ENCODE data around the gene PTPN11.
"Not testable (repeated sequence)": the region's sequence is repeated elsewhere in the genome, so short reads cannot be mapped to it uniquely, and the experiment has no call there.

PTPN11 gene

DNA sequence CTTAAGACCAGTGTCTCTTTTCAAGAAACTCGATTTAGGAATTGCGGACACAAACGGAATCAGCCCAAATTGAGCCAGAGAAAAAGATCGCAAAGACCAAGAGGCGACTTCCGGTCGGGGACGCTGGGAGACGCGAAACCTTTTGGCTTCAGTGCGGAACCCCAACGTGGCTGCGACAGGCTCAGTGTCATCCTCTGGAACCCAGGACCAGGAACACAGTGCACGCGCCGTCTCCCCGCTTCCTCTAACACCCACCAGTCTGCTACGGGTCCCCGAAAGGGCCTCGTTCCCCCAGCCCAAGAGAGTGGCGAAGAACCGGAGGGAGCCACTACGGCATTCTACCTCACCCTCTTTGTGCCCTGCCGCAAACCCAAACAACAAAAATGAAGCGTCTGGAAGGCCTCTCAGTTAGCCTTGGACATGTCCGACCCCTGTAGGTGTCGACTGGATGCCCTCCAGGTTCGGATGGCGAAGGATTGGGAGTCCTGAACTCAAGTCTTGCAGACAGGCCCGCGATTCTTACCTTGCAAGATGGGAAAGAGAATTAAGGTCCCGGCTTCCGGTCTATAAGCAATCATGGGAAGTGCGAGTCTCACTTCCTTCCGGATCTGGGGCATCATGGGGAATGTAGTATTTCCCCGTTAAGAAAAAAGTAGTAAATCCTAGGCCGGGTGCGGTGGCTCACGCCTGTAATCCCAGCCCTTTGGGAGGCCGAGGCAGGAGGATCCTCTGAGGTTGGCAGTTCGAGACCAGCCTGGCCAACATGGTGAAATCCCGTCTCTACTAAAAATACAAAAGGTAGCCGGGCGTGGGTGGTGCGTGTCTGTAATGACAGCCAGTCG lies 9.5 kb upstream of the PTPN11 start, which contains the start of gene RPL6:
TSS of gene RPL6 (minus strand) at position 542 of the 842 bp plus-strand sequence. CDS start 949 bp downstream, outside the sequence.
- DNase-seq (ENCODE audit: low read depth, low spot score): peak; percentile 94

DNA sequence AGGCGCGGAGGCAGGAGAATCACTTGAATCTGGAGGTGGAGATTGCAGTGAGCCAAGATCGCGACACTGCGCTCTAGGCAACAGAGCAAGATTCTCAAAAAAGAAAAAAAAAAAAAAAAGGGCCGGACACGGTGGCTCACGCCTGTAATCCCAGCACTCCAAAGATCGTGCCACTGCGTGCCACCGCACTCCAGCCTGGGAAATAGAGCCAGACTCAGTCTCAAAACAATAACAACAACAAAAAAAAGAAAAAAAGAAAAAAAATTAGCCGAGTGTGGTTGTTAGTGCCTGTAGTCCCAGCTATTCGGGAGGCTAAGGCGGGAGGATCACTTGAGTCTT lies 8.9 kb upstream of the PTPN11 start:
- no peak for DNase-seq (ENCODE audit: low read depth, low spot score)

DNA sequence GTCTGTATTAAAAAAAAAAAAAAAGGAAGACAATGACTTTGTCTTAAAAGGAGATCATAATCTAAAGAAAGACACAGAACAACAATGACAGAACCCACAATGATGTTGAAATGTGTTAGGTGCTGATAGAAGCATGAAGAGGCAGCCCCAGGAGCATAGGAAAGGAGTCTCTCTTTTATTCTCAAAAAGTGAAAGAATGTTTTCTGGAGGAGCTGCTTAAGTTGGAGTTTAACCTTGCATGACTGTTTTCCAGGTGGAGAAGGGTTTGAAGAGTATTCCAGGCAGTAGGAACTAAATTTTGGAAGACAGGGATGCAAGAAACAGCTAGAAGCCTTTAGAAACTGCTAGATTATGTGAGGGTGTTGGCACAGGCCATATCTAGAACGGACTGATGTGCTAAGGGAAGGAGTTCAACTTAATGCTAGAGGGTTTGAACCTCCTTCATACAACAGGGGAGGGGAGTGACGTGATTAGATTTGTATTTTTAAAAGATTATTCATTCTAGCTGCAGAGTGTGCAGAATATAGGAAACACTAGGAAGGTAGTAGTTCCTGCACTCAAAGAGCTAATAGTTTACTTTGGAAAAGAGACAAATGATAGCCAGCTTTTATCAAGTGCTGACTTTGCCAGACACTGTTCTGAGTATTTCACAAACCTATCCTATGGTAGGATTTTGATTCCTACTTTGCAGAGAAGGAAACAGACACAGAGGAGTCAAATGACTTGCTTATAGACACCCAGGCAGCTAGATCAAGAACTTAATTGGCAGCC lies 4.7 kb upstream of the PTPN11 start:
- DNase-seq (ENCODE audit: low read depth, low spot score): no peak

- DNase-seq (ENCODE audit: low read depth, low spot score): not testable (repeated sequence)
Measured at GRCh38 chr12:112415457-112415856, 3.3 kb upstream of the PTPN11 start.

- no peak for DNase-seq (ENCODE audit: low read depth, low spot score)
Measured at GRCh38 chr12:112418273-112418607, 507 bp upstream of the PTPN11 start.

DNA sequence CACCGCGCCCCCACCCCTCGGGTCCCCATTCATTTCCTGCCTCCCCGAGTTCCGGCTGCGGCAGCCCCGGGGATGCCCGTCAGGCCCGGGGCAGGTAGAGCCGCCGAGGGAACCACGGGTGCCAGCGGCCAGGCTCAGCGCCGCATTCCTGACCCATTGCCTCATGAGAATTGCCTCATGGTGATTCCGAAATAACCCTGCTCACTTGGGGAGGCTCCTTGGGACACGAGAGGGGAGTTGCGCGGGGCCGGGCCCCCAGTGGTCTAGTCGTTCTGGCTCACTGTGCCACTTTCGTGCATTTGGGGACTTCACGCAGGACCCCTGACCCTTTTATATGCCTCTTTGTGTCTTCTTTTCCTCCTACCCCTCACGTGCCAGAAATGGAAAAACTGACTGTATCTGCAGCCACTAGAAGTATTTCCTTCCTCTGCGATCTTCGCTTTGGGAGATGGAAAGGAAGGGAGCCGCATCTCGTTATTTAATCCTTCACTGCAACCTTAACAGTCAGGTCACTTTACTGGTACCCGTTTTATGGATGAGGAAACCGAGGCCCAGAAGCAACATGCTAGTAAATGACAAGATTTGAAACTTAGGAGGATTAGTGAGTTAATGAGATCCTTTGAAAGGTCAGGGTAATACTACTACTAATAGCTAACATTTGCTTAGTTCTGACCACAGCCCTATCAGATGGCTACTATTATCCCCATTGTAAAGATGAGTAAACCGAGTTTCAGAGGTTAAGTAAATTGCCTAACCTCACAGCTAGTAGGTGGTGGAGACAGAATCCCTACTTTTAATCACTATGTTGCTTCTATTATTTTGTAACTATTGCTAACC lies 768 bp downstream of the PTPN11 start:
- peak; percentile 90 for DNase-seq (ENCODE audit: low read depth, low spot score)

DNA sequence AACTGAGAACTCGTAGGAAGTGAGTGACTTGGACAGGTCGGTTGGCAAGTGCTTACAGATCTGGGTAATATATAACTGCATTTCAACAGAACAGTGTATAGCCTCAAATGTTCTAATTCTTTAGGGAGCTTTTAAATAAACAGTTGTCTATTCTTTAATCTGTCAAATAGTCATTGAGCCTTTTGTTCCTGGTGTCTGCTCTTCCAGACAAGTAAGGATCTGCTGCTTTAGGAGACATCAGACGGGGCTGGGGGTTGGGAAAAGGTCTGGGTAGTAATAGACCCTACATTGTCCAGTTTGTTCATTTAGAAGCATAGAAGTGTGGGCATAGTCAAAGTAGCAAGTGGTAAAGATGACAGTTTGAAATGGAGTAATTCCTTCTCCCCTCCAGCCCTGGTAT lies 2.0 kb downstream of the PTPN11 start:
- no peak for DNase-seq (ENCODE audit: low read depth, low spot score)

DNA sequence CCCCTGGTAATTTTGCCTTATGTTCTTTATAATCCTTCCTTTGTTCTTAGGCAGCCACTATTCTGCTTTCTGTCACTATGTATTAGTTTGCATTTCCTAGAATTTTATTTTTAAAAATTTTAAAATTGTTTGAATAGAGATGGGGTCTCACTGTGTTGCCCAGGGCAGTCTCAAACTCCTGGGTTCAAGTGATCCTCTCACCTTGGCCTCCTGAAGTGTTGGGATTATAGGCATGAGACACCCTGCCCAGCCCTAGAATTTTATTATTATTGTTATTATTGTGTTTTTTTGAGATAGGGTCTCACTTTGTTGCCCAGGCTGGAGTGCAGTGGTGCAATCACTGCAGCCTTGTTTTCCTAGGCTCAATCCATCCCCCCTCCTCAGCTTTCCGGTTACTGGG lies 2.6 kb downstream of the PTPN11 start:
- no peak for DNase-seq (ENCODE audit: low read depth, low spot score)

DNA sequence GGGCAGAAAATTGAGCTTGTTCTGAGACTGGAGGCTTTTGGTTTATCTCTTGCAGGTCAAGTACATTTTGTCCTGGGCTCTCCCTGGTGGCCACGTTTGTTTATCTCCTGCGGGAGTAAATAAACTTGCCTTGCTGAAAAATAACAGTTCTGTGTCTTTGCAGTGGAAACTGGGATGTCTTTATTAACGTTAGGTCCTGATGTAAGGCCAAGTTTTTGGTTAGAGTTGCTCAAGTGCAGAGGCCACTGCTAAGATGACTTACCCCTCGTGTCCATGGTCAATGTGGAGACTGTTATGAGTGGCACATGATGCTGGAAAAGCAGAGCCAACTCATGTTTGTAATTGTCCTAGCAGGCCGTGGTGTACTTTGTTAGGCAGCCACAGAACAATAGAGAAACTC lies 3.8 kb downstream of the PTPN11 start:
- peak; percentile 13 for DNase-seq (ENCODE audit: low read depth, low spot score)

- DNase-seq (ENCODE audit: low read depth, low spot score): no peak
Measured at GRCh38 chr12:112424126-112424525, 5.4 kb downstream of the PTPN11 start.

DNA sequence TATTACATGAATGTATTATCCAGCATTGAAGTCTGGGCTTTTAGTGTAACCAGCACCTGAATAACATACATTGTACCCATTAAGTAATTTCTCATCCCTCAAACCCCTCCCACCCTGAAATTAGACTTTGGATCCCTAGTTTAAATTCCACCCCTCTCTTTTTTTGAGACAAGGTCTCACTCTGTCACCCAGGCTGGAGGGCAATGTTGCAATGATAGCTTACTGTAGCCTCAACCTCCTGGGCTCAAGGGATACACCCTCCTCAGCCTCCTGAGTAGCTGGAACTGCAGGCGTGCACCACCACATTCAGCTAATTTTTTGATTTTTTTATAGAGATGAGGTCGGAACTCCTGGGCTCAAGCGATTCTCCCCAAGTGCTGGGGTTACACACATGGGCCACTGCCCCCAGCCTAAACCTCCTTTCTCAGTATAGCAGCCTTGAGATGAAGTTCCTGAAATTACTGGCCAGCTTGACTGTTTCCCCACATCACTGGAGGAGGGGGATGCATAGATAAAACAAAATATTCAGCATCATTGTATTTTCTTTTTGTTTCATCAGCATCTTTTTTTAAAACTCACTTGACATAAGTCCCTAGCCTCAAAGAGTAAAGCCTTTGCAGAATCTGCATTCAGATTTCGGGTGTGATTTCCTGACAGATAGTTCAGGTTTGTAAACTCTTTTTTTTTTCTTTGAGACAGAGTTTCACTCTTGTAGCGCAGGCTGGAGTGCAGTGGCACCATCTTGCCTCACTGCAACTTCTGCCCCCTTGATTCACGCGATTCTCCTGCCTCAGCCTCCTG lies 7.0 kb downstream of the PTPN11 start:
- DNase-seq (ENCODE audit: low read depth, low spot score): no peak

- DNase-seq (ENCODE audit: low read depth, low spot score): no peak
Measured at GRCh38 chr12:112427760-112428159, 9.0 kb downstream of the PTPN11 start.

- DNase-seq (ENCODE audit: low read depth, low spot score): no peak
Measured at GRCh38 chr12:112430929-112431328, 12.2 kb downstream of the PTPN11 start.

GRCh38 chr12:112431965-112432364 lies 13.2 kb downstream of the PTPN11 start:
- DNase-seq (ENCODE audit: low read depth, low spot score): no peak

- no peak for DNase-seq (ENCODE audit: low read depth, low spot score)
Measured at GRCh38 chr12:112433551-112433950, 14.8 kb downstream of the PTPN11 start.

DNA sequence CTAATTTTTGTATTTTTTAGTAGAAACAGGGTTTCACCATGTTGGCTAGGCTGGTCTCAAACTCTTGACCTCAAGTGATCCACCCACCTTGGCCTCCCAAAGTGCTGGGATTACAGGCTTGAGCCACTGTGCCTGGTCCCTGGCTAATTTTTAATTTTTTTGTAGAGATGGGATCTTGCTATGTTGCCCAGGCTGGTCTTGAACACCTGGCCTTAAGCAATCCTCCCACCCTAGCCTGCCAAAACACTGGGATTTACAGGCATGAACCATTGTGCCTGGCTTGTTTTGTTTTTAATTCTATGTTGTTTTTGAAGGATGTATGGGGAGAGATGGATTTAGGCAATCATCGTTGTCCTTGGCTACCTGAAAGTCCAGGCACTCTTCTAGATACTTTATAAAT lies 19.9 kb downstream of the PTPN11 start:
- not testable (repeated sequence) for DNase-seq (ENCODE audit: low read depth, low spot score)

- no peak for DNase-seq (ENCODE audit: low read depth, low spot score)
Measured at GRCh38 chr12:112439769-112440168, 21.0 kb downstream of the PTPN11 start.

- not testable (repeated sequence) for DNase-seq (ENCODE audit: low read depth, low spot score)
Measured at GRCh38 chr12:112440653-112441052, 21.9 kb downstream of the PTPN11 start.

- no peak for DNase-seq (ENCODE audit: low read depth, low spot score)
Measured at GRCh38 chr12:112443916-112444315, 25.2 kb downstream of the PTPN11 start.

GRCh38 chr12:112446008-112446725 lies 27.4 kb downstream of the PTPN11 start:
- DNase-seq (ENCODE audit: low read depth, low spot score): no peak

- no peak for DNase-seq (ENCODE audit: low read depth, low spot score)
Measured at GRCh38 chr12:112447106-112447505, 28.4 kb downstream of the PTPN11 start.

Measured in astrocyte of the hippocampus (primary cell).